Activated CD8-positive, alpha-beta memory T cell treated with anti-CD3 and anti-CD28 coated beads, Interleukin-2, amount 50 U/mL, for 48 hours (primary cell): ENCODE measurements around the gene IGFL2.
"Not testable (repeated sequence)": the region's sequence is repeated elsewhere in the genome, so short reads cannot be mapped to it uniquely, and the experiment has no call there.

Experiments
- DNase-seq: peaks from one replicate; pipeline ENCODE4 v3.0.0-alpha.2; 2020

IGFL2 gene

GRCh38 chr19:46147791-46148288 is at the start of gene IGFL2:
Gene IGFL2 (plus strand): TSS chr19:46148238. CDS start chr19:46148279, 41 bp downstream.
- DNase-seq: no peak

GRCh38 chr19:46100344-46100743 is 47.7 kb upstream of the IGFL2 start:
- DNase-seq: no peak

GRCh38 chr19:46101293-46101692 is 46.7 kb upstream of the IGFL2 start:
- DNase-seq: no peak

DNA sequence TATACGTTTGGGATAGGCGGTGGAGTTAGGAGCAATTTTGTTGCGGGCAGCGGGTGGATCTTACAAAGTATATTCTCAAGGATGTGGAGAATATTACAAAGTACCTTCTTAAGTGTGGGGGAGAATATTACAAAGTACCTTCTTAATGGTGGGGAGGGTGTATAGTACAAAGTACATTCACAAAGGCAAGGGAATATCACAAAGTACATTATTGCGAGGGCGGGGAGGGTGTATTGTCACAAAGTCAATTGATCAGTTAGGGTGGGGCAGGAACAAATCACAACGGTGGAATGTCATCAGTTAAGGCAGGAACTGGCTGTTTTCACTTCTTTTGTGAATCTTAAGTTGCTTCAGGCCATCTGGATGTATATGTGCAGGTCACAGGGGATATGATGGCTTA is 45.7 kb upstream of the IGFL2 start:
- not testable (repeated sequence) for DNase-seq

DNA sequence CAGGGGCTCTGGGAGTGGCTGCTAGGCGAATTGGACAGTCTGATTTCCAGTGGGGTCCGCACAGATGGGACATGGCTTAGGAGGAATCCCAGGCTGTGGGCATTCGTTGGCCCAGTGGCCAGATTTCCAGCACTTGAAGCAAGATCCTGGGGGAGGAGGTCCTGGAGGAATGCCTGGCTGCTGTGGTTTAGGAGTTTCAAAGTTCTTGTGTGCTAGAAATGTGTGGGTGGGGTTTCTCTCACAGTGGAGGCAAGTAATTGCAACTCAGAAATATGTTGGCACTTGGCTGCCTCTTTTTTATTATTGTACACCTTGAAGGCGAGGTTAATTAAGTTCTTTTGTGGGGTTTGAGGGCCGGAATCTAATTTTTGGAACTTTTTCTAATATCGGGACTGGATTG is 40.7 kb upstream of the IGFL2 start:
- no peak for DNase-seq

GRCh38 chr19:46109876-46110275 is 38.2 kb upstream of the IGFL2 start:
- no peak for DNase-seq

DNA sequence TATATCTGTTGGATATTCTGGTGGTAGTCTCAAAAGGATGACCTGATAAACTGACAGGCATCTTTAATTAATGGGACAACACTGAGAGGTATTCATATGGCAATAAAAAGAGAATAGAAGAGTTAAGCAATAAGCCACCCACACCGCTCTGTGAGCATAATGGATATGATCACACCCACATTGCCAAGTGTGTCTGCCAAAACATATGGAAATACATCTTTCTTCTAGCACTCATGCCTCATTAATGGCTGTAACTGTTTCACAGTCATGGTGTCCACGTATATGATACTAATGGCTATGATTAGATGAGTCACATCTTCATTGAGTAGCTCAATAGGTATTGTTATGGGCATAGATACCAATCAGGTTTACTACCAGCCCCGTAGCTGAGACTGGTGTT is 36.7 kb upstream of the IGFL2 start:
- DNase-seq: no peak

DNA sequence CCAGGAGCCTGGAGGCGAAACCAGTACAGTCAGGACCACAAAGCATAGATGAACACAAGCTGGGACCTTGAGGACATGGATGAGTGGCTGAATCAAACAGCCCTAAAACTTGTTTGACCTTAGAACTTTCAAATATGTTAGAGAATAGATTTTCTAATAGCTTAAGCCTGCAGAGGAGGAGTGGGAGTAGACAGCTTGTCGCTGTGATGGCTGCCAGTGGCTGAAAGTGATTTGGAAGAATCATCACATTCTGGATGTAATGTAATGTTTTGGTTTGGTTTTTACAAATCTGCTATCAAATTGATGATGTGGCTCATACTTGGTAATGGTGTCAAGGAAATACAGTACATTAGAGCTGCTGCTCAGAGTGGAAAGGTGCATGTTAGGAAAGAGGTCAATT is 35.5 kb upstream of the IGFL2 start:
- no peak for DNase-seq

DNA sequence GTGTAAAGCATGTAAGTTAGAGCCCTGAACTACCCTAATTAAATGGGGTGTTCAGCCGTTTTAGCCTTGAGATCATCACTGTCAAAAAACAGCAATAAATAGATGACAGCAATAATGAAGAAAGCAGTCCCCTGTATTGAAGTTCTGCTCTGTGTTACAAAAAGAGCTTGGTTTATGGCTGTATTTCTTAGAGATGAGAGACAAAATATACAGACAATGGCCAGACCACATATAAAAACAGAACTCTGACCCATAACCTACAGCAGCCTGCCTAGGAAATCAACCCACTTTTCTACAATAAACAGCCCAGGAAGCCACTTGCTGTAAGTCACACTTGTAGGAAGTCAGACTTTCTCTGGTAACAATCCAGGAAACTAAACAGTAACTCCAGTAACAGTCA is 34.3 kb upstream of the IGFL2 start:
- no peak for DNase-seq

- DNase-seq: peak; percentile 67
Measured at GRCh38 chr19:46115396-46116106, 32.5 kb upstream of the IGFL2 start.

GRCh38 chr19:46116121-46116520 is 31.9 kb upstream of the IGFL2 start:
- no peak for DNase-seq

DNA sequence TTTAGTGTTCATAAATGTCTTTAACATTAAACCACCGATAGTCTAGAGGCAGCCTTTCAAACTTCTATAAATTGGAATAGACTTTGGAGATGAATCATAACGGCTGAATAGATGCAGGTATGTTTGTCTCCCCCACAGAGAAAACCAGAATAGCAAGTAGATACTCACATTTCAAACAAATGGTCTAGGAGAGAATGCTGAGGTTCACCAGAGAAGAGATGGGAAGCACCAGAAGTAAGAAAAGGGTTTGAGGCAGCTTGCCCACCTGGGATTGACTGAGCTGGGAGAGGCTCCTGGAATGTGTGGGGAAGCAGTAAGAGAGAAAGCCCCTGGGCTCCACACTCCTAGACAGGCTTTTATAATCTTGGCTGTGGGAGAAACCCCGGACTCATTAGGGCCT is 29.9 kb upstream of the IGFL2 start:
- no peak for DNase-seq

DNA sequence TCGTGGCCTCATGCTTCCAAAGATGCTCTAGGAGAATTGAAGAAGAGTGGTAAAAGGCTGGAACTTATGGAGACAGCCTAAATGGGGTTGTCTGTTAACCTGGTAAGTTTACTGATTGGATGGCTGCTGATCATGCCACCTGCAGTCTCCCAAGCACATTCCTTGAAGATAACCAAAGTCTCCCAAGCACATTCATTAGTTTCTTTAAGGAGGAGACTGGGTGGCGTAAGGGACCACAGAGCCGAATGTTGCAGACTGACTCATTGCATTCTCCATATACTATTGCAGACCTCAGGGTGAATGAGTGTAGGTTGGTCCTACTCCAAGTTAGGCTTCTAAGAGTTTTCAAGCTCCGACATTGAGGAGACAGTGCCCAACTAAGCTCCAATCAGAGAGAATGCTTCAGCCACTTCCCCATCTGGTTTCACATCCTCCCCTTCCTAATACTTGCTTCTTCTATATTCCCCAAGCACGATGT is 23.4 kb upstream of the IGFL2 start, which contains the start of gene IGFL3:
TSS of gene IGFL3 (minus strand) at position 51 of the 478 bp plus-strand sequence. CDS start at position 12, 39 bp downstream.
- DNase-seq: no peak

- no peak for DNase-seq
Measured at GRCh38 chr19:46125447-46125846, 22.6 kb upstream of the IGFL2 start.

- DNase-seq: no peak
Measured at GRCh38 chr19:46126086-46126580, 21.9 kb upstream of the IGFL2 start.

DNA sequence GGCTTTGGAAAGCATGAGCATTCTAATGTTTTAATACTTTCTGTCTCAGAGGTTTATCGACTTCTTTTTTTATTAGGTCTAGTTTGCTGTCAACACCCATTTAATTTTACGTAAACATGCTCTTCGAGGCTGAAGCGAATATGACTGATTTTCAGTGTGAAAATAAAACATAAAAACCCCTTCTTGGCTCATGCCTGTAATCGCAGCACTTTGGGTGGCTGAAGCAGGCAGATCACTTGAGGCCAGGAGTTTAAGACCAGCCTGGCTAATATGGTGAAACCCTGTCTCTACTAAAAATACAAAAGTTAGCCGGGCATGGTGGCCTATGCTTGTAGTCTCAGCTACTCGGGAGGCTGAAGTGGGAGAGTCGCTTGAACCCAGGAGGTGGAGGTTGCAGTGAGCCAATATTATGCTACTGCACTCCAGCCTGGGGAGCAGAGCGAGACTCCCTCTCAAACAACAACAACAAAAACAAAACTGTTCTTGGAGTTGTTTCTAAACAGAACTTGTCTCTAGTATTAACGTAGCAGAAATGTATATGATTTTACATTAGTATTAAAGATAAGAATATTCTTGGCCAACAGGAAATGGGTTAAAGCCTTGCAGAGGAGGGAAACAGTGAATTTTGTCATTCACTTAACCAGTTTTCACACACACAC is 16.4 kb upstream of the IGFL2 start:
- no peak for DNase-seq

DNA sequence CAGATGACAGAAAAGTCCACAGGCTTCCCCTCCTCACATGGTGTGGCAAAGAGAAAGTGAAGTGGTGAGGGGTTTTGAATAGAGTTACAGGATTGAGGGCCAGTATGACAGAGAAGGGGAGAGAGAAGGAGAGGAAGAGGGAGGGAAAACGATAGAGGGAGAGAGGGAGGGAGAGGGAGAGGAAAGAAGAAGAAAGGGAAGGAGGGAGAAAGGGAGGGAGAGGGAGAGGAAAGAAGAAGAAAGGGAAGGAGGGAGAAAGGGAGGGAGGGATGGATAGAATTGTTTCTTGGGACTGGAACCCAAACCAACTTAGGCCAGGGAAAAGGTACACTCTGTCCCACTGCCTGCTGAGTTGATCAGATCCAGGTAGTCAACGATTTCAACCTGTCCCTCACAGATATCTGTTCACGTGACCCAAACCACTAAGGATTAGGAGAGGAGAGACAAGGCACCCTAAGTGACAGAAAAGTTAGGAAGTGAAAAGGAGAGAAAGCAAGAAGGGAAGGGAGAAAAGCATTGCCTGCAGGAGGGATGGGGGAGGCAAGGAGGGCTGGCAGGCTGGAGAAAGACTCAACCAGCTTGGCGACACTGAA is 15.4 kb upstream of the IGFL2 start:
- no peak for DNase-seq

DNA sequence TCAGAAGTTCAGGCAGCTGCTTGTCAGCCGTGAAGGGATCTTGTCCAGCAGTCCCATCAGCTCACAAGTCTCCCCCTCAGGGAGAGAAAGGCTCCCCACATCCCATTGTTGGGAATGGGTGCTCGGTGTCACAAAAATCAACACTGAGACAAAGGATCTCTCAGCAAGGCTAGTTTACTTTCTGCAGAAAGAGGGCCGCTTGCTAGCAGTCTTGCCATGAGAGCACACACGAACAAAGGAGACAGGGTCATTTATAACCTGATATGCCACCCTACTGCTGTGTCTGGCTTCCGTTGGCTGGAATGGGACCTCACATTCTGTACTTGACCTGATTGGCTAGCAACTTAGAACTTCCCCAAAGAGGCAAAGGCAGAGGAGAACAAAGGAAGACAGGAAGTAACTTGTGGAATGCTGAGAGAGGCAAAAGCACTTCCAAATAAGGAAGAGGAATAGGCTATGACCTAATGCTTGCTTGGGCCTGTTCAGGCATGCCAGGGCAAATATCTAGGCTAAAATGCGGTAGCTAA is 14.9 kb upstream of the IGFL2 start:
- no peak for DNase-seq

- no peak for DNase-seq
Measured at GRCh38 chr19:46133777-46134241, 14.2 kb upstream of the IGFL2 start.

GRCh38 chr19:46134527-46134926 is 13.5 kb upstream of the IGFL2 start:
- DNase-seq: no peak

GRCh38 chr19:46137915-46138473 is 10.0 kb upstream of the IGFL2 start:
- no peak for DNase-seq

DNA sequence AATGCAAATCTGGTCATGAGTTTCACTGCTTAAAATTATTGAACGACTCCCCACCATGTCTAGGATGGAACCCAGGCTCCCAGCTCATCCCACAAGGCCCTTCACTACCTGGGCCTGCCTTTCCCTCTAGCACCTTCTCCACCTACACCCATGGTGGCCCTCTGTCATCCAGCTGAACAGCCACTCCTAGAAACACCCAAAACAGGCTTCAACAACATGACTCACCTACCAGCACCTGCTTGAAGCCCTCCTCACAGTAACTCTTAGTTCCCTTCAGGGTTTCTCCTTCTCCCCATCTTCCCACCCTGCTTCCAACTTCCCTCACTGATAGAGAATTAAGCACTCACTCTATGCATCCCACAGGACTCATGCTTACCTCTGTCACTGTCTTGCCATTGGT is 6.6 kb upstream of the IGFL2 start:
- DNase-seq: no peak

DNA sequence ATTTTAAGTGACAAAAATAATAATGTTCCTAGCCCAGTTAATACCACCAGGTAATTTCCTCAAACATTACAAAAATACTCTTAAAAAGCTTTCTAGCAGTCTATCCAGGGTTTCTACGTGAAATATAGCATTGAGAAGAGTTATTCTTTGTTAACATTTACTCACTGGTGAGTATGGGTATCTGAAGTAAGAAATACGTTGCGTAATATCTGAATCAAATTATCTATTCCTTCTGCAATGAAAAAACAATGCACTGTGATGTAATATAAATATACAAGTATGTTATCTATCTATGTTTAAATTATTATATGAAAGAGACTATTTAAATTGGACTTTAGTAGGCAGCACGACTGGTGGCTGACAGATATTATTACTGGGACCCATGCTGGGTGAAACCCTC is 5.7 kb upstream of the IGFL2 start:
- DNase-seq: no peak
